ENCODE results near the gene BTBD16. TPM values are rescaled to one million over a fixed set of nuclear protein-coding genes. Genes with fewer than 3 reads are reported as not detected.

The BTBD16 gene
- 0.16 TPM for total RNA-seq

GRCh38 chr10:122271076-122271475 lies at the start of gene BTBD16:
Gene BTBD16 (plus strand): TSS chr10:122271296. CDS start chr10:122275082, 3,786 bp downstream.

GRCh38 chr10:122374237-122374858 lies 103.3 kb downstream of the BTBD16 start, which contains the start of gene PLEKHA1:
Gene PLEKHA1 (plus strand): TSS chr10:122374708. CDS start chr10:122393201, 18,493 bp downstream.

Other genes starting within 250 kb of the BTBD16 start
- gene PLEKHA1, start 103.4 kb downstream of the BTBD16 start, total RNA-seq = 86.7 TPM
- gene ARMS2, start 183.4 kb downstream of the BTBD16 start, total RNA-seq = not detected
- 172 TPM for gene HTRA1, start 190.3 kb downstream of the BTBD16 start, total RNA-seq